Activated effector memory CD4-positive, alpha-beta T cell treated with anti-CD3 and anti-CD28 coated beads, Interleukin-2, amount 50 U/mL, for 16 hours (primary cell): ENCODE measurements around the gene SPACA5.
A peak's percentile ranks its signal among the peaks of the same experiment; 100 is the strongest.
"Not testable (repeated sequence)": the region's sequence is repeated elsewhere in the genome, so short reads cannot be mapped to it uniquely, and the experiment has no call there.

Source experiments
- DNase-seq: peaks from one replicate; pipeline ENCODE4 v3.0.0-alpha.2; 2020

The SPACA5 gene

DNA sequence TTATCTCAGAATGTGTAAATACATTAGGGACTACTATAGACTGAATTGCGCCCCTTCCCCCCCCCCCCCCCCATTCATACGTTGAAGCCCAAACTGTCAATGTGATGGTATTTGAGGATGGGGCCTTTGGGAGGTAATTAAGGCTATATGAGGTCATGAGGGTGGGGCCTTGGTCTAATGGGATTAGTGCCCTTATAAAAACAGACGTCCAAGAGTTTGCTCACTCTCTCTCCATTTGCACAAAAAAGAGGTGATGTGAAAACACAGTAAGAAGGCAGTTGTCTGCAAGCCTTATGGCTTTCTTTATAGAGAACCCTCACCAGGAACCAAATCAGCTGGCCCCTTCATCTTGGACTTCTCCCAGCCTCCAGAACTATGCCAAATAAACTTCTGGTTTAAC, 15.3 kb downstream of the SPACA5 start:
- no peak for DNase-seq

- DNase-seq, result no peak
Measured at GRCh38 chrX:48022738-48023137, 15.9 kb downstream of the SPACA5 start.

DNA sequence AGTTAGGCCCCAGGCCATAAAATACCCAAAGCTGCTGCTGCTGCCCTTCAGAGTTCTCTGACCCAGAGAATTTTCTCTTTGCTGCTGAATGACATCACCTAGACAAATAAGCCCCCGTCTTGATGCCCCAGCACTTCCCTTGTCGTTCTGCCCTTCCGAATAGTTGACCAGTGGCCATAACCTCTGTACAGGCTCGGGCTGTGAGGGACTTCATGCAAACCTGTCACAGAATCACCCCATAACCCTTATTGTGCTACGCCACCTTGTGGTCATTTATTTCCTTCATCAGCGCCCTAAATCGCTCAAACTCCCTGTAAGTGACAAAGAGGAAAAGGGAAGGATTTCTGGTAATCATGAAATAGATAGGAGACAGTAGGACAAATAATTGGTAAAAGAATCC, 18.8 kb downstream of the SPACA5 start:
- peak; percentile 69 for DNase-seq

DNA sequence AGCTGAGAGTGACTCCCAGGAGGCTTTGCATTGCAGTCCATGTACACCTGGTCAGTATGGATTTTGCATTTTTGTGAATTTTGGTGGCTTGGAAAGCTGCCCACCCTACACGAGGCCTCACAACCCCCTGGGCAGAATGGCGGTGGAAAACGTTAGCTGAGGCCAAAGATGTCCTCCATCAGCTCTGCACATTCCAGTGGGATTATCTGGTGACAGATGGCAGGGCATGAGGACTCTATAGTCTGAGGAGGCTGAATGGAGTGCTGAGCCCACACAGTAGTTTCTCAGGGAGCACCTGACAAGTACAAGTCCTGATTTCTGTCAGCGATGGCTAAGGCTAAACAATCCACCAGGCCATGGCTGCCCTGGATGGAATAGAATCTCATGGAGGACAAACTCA, 20.8 kb downstream of the SPACA5 start:
- not testable (repeated sequence) for DNase-seq

DNA sequence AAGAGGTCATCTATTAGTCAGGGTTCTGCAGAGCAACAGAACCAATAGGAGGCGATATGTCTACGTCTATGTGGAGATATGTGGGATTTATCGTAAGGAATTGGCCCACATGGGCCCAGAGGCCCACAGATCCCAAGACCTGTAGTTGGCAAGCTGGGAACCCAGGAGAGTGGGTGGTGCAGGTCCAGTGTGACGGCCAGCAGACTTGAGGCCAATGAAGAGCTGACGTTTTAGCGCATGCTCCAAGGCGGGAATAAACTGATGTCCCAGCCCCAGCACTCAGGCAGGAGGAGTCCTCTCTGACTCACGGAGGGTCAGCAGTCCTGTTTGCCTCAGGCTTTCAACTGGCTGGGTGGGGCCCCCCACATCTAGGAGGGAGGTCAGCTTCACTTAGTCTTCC, 21.3 kb downstream of the SPACA5 start:
- DNase-seq, result no peak

- no peak for DNase-seq
Measured at GRCh38 chrX:48030237-48030636, 23.4 kb downstream of the SPACA5 start.

DNA sequence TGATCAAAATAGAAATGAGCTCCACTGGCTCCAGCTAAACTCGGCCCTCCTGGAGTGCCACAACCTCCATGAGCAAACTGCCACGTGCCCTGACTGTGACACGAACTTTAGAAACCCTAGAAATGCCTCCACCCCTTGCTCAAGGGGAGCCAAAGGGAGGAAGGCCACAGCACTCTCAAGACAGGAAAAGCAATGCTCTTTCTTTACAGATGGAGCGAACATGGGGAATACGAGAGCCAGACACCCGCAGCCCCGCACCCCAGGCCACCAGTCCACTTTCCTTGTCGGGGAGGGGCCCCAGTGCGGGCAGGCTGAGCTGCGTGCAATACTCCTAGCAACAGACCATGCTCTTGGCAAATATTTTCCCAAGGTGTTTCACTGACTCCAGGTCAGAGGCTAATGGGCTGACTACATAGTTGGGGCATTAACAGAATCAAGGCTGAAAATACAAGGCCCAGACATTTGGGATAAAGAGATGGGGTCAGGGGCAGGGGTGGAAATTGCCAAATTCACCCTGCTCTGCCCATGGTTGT, 23.9 kb downstream of the SPACA5 start:
- not testable (repeated sequence) for DNase-seq

DNA sequence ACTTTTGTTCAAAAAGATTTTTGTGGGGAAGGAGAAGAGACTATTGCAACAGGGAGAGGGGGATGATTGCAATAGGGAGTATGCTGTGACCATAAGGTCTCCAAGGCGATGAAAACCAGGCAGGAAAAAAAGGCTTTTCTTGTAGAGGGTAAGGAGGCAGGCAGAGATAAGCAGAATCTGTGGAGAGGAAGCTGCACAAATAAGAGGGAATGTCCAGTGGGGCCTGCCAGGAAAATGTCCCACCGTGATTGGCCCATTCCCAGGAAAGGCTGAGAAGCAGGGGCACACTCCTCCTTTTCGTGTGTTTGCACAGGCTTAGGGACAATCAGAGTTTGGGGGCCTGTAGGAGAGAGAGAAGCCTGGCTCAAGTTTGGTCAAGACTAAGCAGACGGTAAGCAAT, 29.1 kb downstream of the SPACA5 start:
- no peak for DNase-seq

- no peak for DNase-seq
Measured at GRCh38 chrX:48043056-48043455, 36.3 kb downstream of the SPACA5 start.

- no peak for DNase-seq
Measured at GRCh38 chrX:48045410-48046311, 38.9 kb downstream of the SPACA5 start.

DNA sequence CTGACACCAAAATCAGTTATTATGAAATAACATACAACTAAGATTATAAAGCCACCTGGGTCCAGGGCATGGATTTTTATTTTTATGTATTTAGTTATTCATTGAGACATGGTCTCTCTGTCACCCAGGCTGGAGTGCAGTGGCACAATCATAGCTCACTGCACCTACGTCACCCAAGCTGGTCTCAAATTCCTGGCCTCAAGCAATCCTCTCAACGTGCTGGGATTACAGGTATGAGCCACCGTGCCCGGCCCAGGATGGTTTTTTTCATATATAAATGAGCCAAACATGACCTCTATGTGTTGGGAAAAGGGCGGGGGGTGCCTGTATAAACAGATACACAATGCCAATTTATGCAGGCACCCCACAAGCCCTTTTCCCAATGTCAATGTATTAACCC, 40.1 kb downstream of the SPACA5 start:
- no peak for DNase-seq

- no peak for DNase-seq
Measured at GRCh38 chrX:48058621-48059295, 52.0 kb downstream of the SPACA5 start.

GRCh38 chrX:48059296-48059639, 52.5 kb downstream of the SPACA5 start:
- no peak for DNase-seq
